ENCODE results near the gene CILP2. TPM values are rescaled to one million over a fixed set of nuclear protein-coding genes. Genes with fewer than 3 reads are reported as not detected.

The CILP2 gene
- total and polyA plus RNA-seq, 2 experiments from 2014 or later = 4.0 to 21.6 TPM

DNA sequence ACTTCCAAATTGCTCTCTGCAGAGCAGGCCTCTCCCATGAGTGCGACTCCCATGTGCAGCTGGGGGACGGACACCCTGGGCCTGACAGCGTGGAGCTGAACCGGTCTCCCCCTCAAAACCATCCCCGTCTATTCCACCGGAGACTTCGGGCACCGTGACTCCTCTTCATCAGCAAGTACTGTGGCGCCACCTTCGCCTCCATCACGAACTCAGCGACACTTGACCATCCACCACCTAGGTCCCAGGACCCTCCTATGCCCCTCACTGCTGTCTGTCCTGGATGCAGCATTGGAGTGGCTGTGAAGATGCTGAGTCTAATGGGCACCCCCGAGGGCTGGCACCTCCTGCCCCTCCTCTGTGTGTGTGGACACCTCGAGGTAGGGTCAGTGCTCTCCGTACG lies 20.6 kb downstream of the CILP2 start:
- H3K27ac Mint-ChIP-seq = no peak overlapping the region
- Histone ChIP-seq H3K27ac (ENCODE audit: low read depth) (no peak overlapping the region), H3K9me2 (ENCODE audit: insufficient read depth) (no peaks in the 10 kb centered on the region), H3K4me2 (no peak overlapping the region), H3K36me3 (ENCODE audit: insufficient read depth) (no peaks in the 10 kb centered on the region), H3K4me1 (ENCODE audit: insufficient read depth) (peaks cover 10% of the 10 kb centered on the region; the same call in 1 of the 2 replicates), H3K27me3 (ENCODE audit: insufficient read depth) (no peaks in the 10 kb centered on the region), H4K20me1 (replicated peaks; ENCODE audit: insufficient read depth) (no peaks in the 10 kb centered on the region), H2AFZ (no peak overlapping the region), H3F3A (replicated peaks; ENCODE audit: low read depth) (0 out of 2 replicates have a peak, but pooled peaks cover 8% of the 10 kb centered on the region), H3K79me2 (replicated peaks; ENCODE audit: insufficient read depth) (no peaks in the 10 kb centered on the region), H3K4me3 (no peak overlapping the region)
- H3K4me1 Mint-ChIP-seq = peaks cover 10% of the 10 kb centered on the region; the same call in 2 of the 3 replicates
- H3K9me3 Mint-ChIP-seq = no peaks in the 10 kb centered on the region; the same call in 2 of the 3 replicates
- H3K4me3 Mint-ChIP-seq = no peak overlapping the region
- peaks cover 3% of the 10 kb centered on the region for H3K27me3 Mint-ChIP-seq (ENCODE audit: insufficient read depth, low read depth, poor library complexity)
- TF ChIP-seq, protein P1, sequence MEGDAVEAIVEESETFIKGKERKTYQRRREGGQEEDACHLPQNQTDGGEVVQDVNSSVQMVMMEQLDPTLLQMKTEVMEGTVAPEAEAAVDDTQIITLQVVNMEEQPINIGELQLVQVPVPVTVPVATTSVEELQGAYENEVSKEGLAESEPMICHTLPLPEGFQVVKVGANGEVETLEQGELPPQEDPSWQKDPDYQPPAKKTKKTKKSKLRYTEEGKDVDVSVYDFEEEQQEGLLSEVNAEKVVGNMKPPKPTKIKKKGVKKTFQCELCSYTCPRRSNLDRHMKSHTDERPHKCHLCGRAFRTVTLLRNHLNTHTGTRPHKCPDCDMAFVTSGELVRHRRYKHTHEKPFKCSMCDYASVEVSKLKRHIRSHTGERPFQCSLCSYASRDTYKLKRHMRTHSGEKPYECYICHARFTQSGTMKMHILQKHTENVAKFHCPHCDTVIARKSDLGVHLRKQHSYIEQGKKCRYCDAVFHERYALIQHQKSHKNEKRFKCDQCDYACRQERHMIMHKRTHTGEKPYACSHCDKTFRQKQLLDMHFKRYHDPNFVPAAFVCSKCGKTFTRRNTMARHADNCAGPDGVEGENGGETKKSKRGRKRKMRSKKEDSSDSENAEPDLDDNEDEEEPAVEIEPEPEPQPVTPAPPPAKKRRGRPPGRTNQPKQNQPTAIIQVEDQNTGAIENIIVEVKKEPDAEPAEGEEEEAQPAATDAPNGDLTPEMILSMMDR (conservative IDR thresholded peaks at IDR 0.05; ENCODE audit: low read depth in 2 of 2) = peak in 1 of 2 experiments; percentile 24; a peak in 1 of 4 replicates
- TF ChIP-seq, protein P2, sequence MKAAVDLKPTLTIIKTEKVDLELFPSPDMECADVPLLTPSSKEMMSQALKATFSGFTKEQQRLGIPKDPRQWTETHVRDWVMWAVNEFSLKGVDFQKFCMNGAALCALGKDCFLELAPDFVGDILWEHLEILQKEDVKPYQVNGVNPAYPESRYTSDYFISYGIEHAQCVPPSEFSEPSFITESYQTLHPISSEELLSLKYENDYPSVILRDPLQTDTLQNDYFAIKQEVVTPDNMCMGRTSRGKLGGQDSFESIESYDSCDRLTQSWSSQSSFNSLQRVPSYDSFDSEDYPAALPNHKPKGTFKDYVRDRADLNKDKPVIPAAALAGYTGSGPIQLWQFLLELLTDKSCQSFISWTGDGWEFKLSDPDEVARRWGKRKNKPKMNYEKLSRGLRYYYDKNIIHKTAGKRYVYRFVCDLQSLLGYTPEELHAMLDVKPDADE (IDR thresholded peaks at IDR 0.05) = no peak
- H3K36me3 Mint-ChIP-seq (ENCODE audit: low read depth) = no peaks in the 10 kb centered on the region
- DNase-seq (ENCODE audit: low spot score) (no peak), ATAC-seq (no peak)

DNA sequence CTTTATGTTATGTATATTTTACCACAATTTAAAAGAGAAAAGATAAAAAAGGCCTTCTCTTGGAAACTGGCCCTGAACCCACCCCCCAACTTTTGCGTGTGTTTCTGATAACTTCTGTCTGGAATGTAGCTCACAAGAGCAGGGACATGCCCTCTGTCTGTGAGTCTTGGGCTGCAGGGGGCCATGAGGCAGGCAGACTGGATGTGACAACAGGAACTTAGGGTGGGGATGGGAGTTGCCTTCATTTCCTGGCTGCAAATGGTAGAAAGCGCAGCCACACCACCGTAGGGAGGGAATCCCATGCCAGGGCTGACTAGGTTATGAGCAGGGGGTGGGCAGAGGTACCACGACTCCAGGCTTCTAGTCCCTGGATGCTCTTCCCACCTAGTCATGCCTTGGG lies 21.9 kb downstream of the CILP2 start:
- H3K4me1 Mint-ChIP-seq = peaks cover 10% of the 10 kb centered on the region; the same call in 2 of the 3 replicates
- Histone ChIP-seq H3K36me3 (ENCODE audit: insufficient read depth) (no peaks in the 10 kb centered on the region), H3K27ac (ENCODE audit: low read depth) (0 out of 2 replicates have a peak overlapping the region, but pooled peaks have one; percentile 79), H2AFZ (0 out of 2 replicates have a peak overlapping the region, but pooled peaks have one; percentile 72), H3K4me2 (peak overlapping the region; percentile 59), H3F3A (replicated peaks; ENCODE audit: low read depth) (0 out of 2 replicates have a peak, but pooled peaks cover 8% of the 10 kb centered on the region), H3K27me3 (ENCODE audit: insufficient read depth) (no peaks in the 10 kb centered on the region), H3K9me2 (ENCODE audit: insufficient read depth) (no peaks in the 10 kb centered on the region), H3K79me2 (replicated peaks; ENCODE audit: insufficient read depth) (no peaks in the 10 kb centered on the region), H3K4me3 (no peak overlapping the region), H4K20me1 (replicated peaks; ENCODE audit: insufficient read depth) (no peaks in the 10 kb centered on the region), H3K4me1 (ENCODE audit: insufficient read depth) (peaks cover 10% of the 10 kb centered on the region; the same call in 1 of the 2 replicates)
- TF ChIP-seq STAT1 (IDR thresholded peaks at IDR 0.05; ENCODE audit: unreplicated experiment) = no peak
- TF ChIP-seq JUNB (IDR thresholded peaks at IDR 0.05; ENCODE audit: unreplicated experiment) = no peak
- no peak for TF ChIP-seq EZH2 (IDR thresholded peaks at IDR 0.05; ENCODE audit: low read depth, unreplicated experiment)
- TF ChIP-seq, protein P3, sequence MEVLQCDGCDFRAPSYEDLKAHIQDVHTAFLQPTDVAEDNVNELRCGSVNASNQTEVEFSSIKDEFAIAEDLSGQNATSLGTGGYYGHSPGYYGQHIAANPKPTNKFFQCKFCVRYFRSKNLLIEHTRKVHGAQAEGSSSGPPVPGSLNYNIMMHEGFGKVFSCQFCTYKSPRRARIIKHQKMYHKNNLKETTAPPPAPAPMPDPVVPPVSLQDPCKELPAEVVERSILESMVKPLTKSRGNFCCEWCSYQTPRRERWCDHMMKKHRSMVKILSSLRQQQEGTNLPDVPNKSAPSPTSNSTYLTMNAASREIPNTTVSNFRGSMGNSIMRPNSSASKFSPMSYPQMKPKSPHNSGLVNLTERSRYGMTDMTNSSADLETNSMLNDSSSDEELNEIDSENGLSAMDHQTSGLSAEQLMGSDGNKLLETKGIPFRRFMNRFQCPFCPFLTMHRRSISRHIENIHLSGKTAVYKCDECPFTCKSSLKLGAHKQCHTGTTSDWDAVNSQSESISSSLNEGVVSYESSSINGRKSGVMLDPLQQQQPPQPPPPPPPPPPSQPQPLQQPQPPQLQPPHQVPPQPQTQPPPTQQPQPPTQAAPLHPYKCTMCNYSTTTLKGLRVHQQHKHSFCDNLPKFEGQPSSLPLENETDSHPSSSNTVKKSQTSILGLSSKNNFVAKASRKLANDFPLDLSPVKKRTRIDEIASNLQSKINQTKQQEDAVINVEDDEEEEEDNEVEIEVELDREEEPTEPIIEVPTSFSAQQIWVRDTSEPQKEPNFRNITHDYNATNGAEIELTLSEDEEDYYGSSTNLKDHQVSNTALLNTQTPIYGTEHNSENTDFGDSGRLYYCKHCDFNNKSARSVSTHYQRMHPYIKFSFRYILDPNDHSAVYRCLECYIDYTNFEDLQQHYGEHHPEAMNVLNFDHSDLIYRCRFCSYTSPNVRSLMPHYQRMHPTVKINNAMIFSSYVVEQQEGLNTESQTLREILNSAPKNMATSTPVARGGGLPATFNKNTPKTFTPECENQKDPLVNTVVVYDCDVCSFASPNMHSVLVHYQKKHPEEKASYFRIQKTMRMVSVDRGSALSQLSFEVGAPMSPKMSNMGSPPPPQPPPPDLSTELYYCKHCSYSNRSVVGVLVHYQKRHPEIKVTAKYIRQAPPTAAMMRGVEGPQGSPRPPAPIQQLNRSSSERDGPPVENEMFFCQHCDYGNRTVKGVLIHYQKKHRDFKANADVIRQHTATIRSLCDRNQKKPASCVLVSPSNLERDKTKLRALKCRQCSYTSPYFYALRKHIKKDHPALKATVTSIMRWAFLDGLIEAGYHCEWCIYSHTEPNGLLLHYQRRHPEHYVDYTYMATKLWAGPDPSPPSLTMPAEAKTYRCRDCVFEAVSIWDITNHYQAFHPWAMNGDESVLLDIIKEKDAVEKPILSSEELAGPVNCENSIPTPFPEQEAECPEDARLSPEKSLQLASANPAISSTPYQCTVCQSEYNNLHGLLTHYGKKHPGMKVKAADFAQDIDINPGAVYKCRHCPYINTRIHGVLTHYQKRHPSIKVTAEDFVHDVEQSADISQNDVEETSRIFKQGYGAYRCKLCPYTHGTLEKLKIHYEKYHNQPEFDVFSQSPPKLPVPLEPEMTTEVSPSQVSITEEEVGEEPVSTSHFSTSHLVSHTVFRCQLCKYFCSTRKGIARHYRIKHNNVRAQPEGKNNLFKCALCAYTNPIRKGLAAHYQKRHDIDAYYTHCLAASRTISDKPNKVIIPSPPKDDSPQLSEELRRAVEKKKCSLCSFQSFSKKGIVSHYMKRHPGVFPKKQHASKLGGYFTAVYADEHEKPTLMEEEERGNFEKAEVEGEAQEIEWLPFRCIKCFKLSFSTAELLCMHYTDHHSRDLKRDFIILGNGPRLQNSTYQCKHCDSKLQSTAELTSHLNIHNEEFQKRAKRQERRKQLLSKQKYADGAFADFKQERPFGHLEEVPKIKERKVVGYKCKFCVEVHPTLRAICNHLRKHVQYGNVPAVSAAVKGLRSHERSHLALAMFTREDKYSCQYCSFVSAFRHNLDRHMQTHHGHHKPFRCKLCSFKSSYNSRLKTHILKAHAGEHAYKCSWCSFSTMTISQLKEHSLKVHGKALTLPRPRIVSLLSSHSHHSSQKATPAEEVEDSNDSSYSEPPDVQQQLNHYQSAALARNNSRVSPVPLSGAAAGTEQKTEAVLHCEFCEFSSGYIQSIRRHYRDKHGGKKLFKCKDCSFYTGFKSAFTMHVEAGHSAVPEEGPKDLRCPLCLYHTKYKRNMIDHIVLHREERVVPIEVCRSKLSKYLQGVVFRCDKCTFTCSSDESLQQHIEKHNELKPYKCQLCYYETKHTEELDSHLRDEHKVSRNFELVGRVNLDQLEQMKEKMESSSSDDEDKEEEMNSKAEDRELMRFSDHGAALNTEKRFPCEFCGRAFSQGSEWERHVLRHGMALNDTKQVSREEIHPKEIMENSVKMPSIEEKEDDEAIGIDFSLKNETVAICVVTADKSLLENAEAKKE (CRISPR knock-in tag; IDR thresholded peaks at IDR 0.05) = no peak
- TF ChIP-seq, protein P2 (IDR thresholded peaks at IDR 0.05) = no peak
- TF ChIP-seq NANOG (IDR thresholded peaks at IDR 0.05; ENCODE audit: borderline replicate concordance) = no peak
- TF ChIP-seq POLR2AphosphoS5 (IDR thresholded peaks at IDR 0.05; ENCODE audit: low read depth) = no peak
- H3K9me3 Mint-ChIP-seq = no peaks in the 10 kb centered on the region; the same call in 2 of the 3 replicates
- ATAC-seq = no peak
- DNase-seq (ENCODE audit: low spot score) = no peak
- no peak overlapping the region for H3K27ac Mint-ChIP-seq
- no peak overlapping the region for H3K4me3 Mint-ChIP-seq
- H3K36me3 Mint-ChIP-seq (ENCODE audit: low read depth) = no peaks in the 10 kb centered on the region; the same call in 2 of the 3 replicates
- H3K27me3 Mint-ChIP-seq (ENCODE audit: insufficient read depth, low read depth, poor library complexity) = peaks cover 2% of the 10 kb centered on the region

Data from GM23338 (cell line).